Panc1 (cell line): ENCODE measurements around the gene ACP2. TPM values are rescaled to one million over a fixed set of nuclear protein-coding genes. Genes with fewer than 3 reads are reported as not detected.
"Not testable (repeated sequence)": the region's sequence is repeated elsewhere in the genome, so short reads cannot be mapped to it uniquely, and the experiment has no call there.

ENCODE experiments used
- ATAC-seq: fragments of 200-7000 bp; cut with Tn5 transposase; 2 replicates; pipeline ENCODE4 v1.9.1; 2020; ENCODE audit warnings: mild to moderate bottlenecking, moderate library complexity
- BruUV-seq: library from RNA; stranded (reverse); fragments of 400-500 nt; replicated peaks from 2 replicates; lab custom pipeline; 2021; lab: Mats Ljungman, UMichigan
- CTCF ChIA-PET: fragments of 300-600 bp; sonication (Branson Sonifier 250); formaldehyde crosslinking; loops from one replicate; lab custom pipeline; 2022; ENCODE audit warnings: antibody characterized with exemption; lab: Charles Lee
- POLR2A ChIA-PET: fragments of 300-600 bp; sonication (Branson Sonifier 250); formaldehyde crosslinking; loops from one replicate; lab custom pipeline; 2022; ENCODE audit warnings: antibody characterized with exemption; lab: Charles Lee
- DNase-seq: peaks from one replicate; pipeline ENCODE4 v3.0.0-alpha.2; 2010; ENCODE audit warnings: low read depth, low spot score
- H3K27ac ChIP-seq: 2 replicates; pipeline ENCODE4 v1.5.1; 2011; ENCODE audit warnings: mild to moderate bottlenecking, low read length, inconsistent platforms
- H3K27me3 ChIP-seq: fragments of 200-500 bp; sonication (Bioruptor generic); 2 replicates; pipeline ENCODE4 v1.6.0; 2014; ENCODE audit warnings: low read length, inconsistent platforms; ENCODE audit not compliant: control insufficient read depth, insufficient read depth
- H3K36me3 ChIP-seq: fragments of 200-500 bp; sonication (Bioruptor generic); 2 replicates; pipeline ENCODE4 v1.5.1; 2014; ENCODE audit warnings: inconsistent platforms, mild to moderate bottlenecking, low read length, moderate library complexity; ENCODE audit not compliant: control insufficient read depth, insufficient read depth
- H3K4me1 ChIP-seq: 2 replicates; pipeline ENCODE4 v1.5.1; 2011; ENCODE audit warnings: inconsistent platforms, mild to moderate bottlenecking, low read length, moderate library complexity; ENCODE audit not compliant: control insufficient read depth, insufficient read depth
- H3K4me3 ChIP-seq, 2 experiments: 2 replicates each; pipeline ENCODE4 v1.5.1; 2011 to 2012; ENCODE audit warnings: low read depth in 2 of 2, low read length in 2 of 2, mild to moderate bottlenecking in 2 of 2, inconsistent platforms in 1 of 2, moderate library complexity in 1 of 2
- H3K9me3 ChIP-seq: fragments of 200-500 bp; sonication (Bioruptor generic); 2 replicates; pipeline ENCODE4 v1.5.1; 2014; ENCODE audit warnings: low read depth, mild to moderate bottlenecking, inconsistent platforms, low read length, moderate library complexity; ENCODE audit not compliant: control insufficient read depth, insufficient read depth
- POLR2AphosphoS5 ChIP-seq: IDR thresholded peaks from 2 replicates; pipeline ENCODE4 v1.6.1; 2012; ENCODE audit warnings: mild to moderate bottlenecking, low read depth, low read length, moderate library complexity
- SIN3A ChIP-seq: IDR thresholded peaks from 2 replicates; pipeline ENCODE4 v1.6.1; 2012; ENCODE audit warnings: low read depth, mild to moderate bottlenecking, low read length, moderate library complexity, borderline replicate concordance; ENCODE audit not compliant: insufficient read depth
- TCF7L2 ChIP-seq: IDR thresholded peaks from 2 replicates; pipeline ENCODE4 v1.6.1; 2011; ENCODE audit warnings: mild to moderate bottlenecking, low read depth, low read length, inconsistent platforms
- in situ Hi-C: cut with HindIII; loops from 2 replicates; pipeline ENCODE4 v1.10.0; 2016; ENCODE audit warnings: low sequenced_read_pairs, low pct_unique_long_range_greater_than_20kb
- intact Hi-C: fragments of 100-400 bp; cut with micrococcal nuclease; formaldehyde crosslinking; loops from one replicate; pipeline ENCODE4 v1.10.0; 2022; ENCODE audit not compliant: unreplicated experiment
- total RNA-seq: library from RNA; stranded (reverse); gene quantifications from one replicate; pipeline ENCODE4 v1.2.1, GENCODE V29; 2021; ENCODE audit not compliant: unreplicated experiment
- TF ChIP-seq, protein P1 (sequence below), 2 experiments: IDR thresholded peaks; 2 replicates each; pipeline ENCODE4 v1.6.1; 2011 to 2012; ENCODE audit warnings: low read depth in 2 of 2, control low read depth in 1 of 2, low read length in 1 of 2, mild to moderate bottlenecking in 1 of 2, moderate library complexity in 1 of 2; ENCODE audit not compliant: insufficient read depth in 1 of 2
- TF ChIP-seq, protein P2 (sequence below): fragments of 450-650 bp; IDR thresholded peaks from 2 replicates; pipeline ENCODE4 v1.5.1; 2017; ENCODE audit warnings: mild to moderate bottlenecking

Gene ACP2
- total RNA-seq, 1 experiment from 2014 or later = 28.4 TPM

DNA sequence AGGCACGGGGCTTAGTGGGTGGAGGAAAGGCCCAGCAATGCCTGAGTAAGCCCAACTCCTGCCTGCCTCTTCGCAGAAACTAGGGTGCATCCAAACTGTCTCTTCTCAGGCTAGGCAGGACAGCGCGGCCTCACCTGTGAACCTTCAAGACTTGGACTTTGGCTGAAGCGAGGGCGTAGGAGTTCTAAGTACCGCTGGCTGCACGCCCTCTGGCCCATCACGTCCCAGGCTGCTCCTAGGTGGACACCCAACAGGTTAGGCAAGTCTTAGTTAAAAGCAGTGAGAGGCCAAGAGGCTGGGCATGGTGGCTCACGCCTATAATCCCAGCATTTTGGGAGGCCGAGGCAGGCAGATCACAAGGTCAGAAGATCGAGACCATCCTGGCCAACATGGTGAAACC, 35.7 kb downstream of the ACP2 start:
- POLR2A ChIA-PET = no interaction called here

DNA sequence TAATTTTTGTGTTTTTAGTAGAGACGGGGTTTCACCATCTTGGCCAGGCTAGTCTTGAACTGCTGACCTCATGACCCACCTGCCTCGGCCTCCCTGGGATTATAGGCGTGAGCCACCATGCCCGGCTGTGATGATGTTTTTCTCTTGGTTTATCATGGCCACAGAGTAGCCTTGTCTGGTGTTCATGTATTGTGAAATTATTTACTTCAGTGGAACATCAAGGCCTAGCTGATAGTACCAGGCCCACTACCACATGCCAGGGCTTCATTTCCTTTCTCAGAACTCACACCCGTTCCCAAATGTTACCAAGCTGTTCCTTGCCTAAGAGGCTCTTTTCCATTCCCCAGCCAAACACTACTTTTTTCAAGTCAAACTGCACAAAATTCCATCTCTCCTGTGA, 40.0 kb downstream of the ACP2 start:
- no TSS peak for BruUV-seq
- no peaks in the 10 kb centered on the region for H3K9me3 ChIP-seq
- DNase-seq (no peak), ATAC-seq (no peak)
- TF ChIP-seq, protein P1, sequence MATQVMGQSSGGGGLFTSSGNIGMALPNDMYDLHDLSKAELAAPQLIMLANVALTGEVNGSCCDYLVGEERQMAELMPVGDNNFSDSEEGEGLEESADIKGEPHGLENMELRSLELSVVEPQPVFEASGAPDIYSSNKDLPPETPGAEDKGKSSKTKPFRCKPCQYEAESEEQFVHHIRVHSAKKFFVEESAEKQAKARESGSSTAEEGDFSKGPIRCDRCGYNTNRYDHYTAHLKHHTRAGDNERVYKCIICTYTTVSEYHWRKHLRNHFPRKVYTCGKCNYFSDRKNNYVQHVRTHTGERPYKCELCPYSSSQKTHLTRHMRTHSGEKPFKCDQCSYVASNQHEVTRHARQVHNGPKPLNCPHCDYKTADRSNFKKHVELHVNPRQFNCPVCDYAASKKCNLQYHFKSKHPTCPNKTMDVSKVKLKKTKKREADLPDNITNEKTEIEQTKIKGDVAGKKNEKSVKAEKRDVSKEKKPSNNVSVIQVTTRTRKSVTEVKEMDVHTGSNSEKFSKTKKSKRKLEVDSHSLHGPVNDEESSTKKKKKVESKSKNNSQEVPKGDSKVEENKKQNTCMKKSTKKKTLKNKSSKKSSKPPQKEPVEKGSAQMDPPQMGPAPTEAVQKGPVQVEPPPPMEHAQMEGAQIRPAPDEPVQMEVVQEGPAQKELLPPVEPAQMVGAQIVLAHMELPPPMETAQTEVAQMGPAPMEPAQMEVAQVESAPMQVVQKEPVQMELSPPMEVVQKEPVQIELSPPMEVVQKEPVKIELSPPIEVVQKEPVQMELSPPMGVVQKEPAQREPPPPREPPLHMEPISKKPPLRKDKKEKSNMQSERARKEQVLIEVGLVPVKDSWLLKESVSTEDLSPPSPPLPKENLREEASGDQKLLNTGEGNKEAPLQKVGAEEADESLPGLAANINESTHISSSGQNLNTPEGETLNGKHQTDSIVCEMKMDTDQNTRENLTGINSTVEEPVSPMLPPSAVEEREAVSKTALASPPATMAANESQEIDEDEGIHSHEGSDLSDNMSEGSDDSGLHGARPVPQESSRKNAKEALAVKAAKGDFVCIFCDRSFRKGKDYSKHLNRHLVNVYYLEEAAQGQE (IDR thresholded peaks at IDR 0.05; ENCODE audit: insufficient read depth in 1 of 2, low read depth in 2 of 2, low read length in 1 of 2) = no peak
- TF ChIP-seq POLR2AphosphoS5 = no peak
- TF ChIP-seq TCF7L2 = no peak
- no peak for TF ChIP-seq SIN3A
- TF ChIP-seq, protein P2, sequence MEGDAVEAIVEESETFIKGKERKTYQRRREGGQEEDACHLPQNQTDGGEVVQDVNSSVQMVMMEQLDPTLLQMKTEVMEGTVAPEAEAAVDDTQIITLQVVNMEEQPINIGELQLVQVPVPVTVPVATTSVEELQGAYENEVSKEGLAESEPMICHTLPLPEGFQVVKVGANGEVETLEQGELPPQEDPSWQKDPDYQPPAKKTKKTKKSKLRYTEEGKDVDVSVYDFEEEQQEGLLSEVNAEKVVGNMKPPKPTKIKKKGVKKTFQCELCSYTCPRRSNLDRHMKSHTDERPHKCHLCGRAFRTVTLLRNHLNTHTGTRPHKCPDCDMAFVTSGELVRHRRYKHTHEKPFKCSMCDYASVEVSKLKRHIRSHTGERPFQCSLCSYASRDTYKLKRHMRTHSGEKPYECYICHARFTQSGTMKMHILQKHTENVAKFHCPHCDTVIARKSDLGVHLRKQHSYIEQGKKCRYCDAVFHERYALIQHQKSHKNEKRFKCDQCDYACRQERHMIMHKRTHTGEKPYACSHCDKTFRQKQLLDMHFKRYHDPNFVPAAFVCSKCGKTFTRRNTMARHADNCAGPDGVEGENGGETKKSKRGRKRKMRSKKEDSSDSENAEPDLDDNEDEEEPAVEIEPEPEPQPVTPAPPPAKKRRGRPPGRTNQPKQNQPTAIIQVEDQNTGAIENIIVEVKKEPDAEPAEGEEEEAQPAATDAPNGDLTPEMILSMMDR = no peak
- intact Hi-C loops (no loop called here), in situ Hi-C loops (no loop called here)
- no peaks in the 10 kb centered on the region; the same call in 1 of the 2 replicates for H3K4me1 ChIP-seq
- no peaks in the 10 kb centered on the region for H3K36me3 ChIP-seq
- H3K27me3 ChIP-seq = no peaks in the 10 kb centered on the region
- POLR2A ChIA-PET = no interaction called here
- H3K4me3 ChIP-seq = no peak overlapping the region
- CTCF ChIA-PET = no interaction called here
- H3K27ac ChIP-seq = no peak overlapping the region

More for the DNA sequence above, 35.7 kb downstream of the ACP2 start:
- no peak overlapping the region for H3K27ac ChIP-seq
- no peaks in the 10 kb centered on the region; the same call in 1 of the 2 replicates for H3K36me3 ChIP-seq
- no peaks in the 10 kb centered on the region for H3K27me3 ChIP-seq
- H3K4me1 ChIP-seq = peaks cover 11% of the 10 kb centered on the region
- intact Hi-C loops = no loop called here
- TF ChIP-seq TCF7L2 (no peak), POLR2AphosphoS5 (no peak), SIN3A (no peak)
- TF ChIP-seq, protein P1 (IDR thresholded peaks at IDR 0.05; ENCODE audit: insufficient read depth in 1 of 2, low read depth in 2 of 2, low read length in 1 of 2) = no peak
- TF ChIP-seq, protein P2 = no peak
- no peak for ATAC-seq
- H3K4me3 ChIP-seq = no peak overlapping the region
- CTCF ChIA-PET = no interaction called here
- no peak for DNase-seq
- no TSS peak for BruUV-seq
- H3K9me3 ChIP-seq = no peaks in the 10 kb centered on the region
- in situ Hi-C loops = no loop called here

DNA sequence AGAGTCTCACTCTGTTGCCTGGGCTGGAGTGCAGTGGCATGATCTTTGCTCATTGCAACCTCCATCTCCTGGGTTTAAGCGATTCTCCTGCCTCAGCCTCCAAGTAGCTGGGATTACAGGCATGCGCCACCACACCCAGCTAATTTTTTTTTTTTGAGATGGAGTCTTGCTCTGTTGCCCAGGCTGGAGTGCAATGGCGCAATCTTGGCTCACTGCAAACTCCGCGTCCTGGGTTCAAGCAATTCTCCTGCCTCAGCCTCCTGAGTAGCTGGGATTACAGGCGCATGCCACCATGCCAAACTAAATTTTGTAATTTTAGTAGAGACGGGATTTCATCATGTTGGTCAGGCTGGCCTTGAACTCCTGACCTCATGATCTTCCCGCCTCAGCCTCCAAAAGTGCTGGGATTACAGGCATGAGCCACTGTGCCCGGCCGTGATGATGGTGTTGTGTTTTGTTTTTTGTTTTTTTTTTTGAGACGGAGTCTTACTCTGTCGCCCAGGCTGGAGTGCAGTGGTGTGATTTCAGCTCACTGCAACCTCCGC, 40.5 kb downstream of the ACP2 start:
- in situ Hi-C loops, H3K36me3 ChIP-seq, ATAC-seq, BruUV-seq, H3K4me1 ChIP-seq, intact Hi-C loops, H3K27me3 ChIP-seq, H3K4me3 ChIP-seq, H3K27ac ChIP-seq, H3K9me3 ChIP-seq, DNase-seq, POLR2A ChIA-PET: not testable (repeated sequence)
- CTCF ChIA-PET = interaction anchor here (0.7 to 0.9 kb wide), 2 partner anchors 31 to 147 kb away, joined by 3 to 7 read pairs; no protein-coding TSS in a partner anchor
